HepG2 (cell line): ENCODE measurements around the gene VSIG10L2. TPM values are rescaled to one million over a fixed set of nuclear protein-coding genes. Genes with fewer than 3 reads are reported as not detected.

Experiments
- HNRNPUL1 ChIP-seq: fragments of 200-400 bp; formaldehyde crosslinking; IDR thresholded peaks from 2 replicates; pipeline ENCODE4 v1.6.1; 2017; ENCODE audit warnings: low read depth, mild to moderate bottlenecking, low read length, moderate library complexity
- ZKSCAN5 ChIP-seq: sonication (generic); formaldehyde crosslinking; IDR thresholded peaks from 2 replicates; pipeline ENCODE4 v1.5.1; 2020; ENCODE audit warnings: mild to moderate bottlenecking, missing genetic modification reagents
- polyA plus RNA-seq, 8 experiments: library from polyadenylated mRNA; depleted of rRNA in 3 of 8; stranded (reverse) in 7 of 8; unstranded in 1 of 8; fragments of >200 nt; fragmentation: Illumina TruSeq in 4 of 8; extraction: Trizol in 4 of 8; gene quantifications; 2 replicates each; pipeline versions ENCODE4 v1.2.1 to v1.2.3, GENCODE V29; 2011 to 2016; ENCODE audit warnings: low read depth in 4 of 8, missing spikeins in 1 of 8, mixed read lengths in 1 of 8; ENCODE audit not compliant: insufficient read depth in 1 of 8
- total RNA-seq, 5 experiments: library from RNA; depleted of rRNA; stranded (reverse); fragments of >200 nt; fragmentation: Illumina TruSeq; extraction: Trizol; gene quantifications; 2 replicates each; pipeline ENCODE4 v1.2.3, GENCODE V29; 2016; ENCODE audit warnings: low read depth in 1 of 5
- TF ChIP-seq, protein P1 (sequence below): sonication (generic); formaldehyde crosslinking; IDR thresholded peaks from 2 replicates; pipeline ENCODE4 v1.5.1; 2020; ENCODE audit warnings: mild to moderate bottlenecking, missing genetic modification reagents
- TF ChIP-seq, protein P2 (sequence below): sonication (generic); formaldehyde crosslinking; IDR thresholded peaks from 2 replicates; pipeline ENCODE4 v1.4.0; 2020; ENCODE audit warnings: missing genetic modification reagents
- TF ChIP-seq, protein P3 (sequence below): sonication (generic); formaldehyde crosslinking; IDR thresholded peaks from 2 replicates; pipeline ENCODE4 v1.4.0; 2020; ENCODE audit warnings: mild to moderate bottlenecking, missing genetic modification reagents, borderline replicate concordance

The VSIG10L2 gene
- total and polyA plus RNA-seq, 2 of the 13 experiments (the other 11 are each of a cell fraction or from before 2014, with no cell fraction given), result 0.21 TPM; not detected in 1

DNA sequence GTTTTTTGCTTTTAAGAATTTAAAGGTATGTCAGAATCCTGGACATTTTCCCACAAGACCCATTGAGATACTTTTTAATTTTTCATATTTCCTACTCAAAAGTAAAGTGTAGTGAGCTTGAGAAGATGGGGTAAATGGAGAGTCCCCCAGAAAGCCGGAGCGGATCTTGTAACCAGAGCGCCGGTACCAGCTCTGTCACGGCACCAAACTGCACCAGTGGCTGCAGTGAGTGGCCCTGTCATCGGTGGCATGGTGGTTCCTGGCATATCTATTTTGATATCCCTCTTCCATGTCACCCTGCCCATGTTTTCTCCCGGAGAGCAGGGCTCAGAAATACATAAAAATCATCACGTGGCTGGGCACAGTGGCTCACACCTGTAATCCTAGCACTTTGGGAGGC lies 22.2 kb upstream of the VSIG10L2 start (continued):
- TF ChIP-seq, protein P1, sequence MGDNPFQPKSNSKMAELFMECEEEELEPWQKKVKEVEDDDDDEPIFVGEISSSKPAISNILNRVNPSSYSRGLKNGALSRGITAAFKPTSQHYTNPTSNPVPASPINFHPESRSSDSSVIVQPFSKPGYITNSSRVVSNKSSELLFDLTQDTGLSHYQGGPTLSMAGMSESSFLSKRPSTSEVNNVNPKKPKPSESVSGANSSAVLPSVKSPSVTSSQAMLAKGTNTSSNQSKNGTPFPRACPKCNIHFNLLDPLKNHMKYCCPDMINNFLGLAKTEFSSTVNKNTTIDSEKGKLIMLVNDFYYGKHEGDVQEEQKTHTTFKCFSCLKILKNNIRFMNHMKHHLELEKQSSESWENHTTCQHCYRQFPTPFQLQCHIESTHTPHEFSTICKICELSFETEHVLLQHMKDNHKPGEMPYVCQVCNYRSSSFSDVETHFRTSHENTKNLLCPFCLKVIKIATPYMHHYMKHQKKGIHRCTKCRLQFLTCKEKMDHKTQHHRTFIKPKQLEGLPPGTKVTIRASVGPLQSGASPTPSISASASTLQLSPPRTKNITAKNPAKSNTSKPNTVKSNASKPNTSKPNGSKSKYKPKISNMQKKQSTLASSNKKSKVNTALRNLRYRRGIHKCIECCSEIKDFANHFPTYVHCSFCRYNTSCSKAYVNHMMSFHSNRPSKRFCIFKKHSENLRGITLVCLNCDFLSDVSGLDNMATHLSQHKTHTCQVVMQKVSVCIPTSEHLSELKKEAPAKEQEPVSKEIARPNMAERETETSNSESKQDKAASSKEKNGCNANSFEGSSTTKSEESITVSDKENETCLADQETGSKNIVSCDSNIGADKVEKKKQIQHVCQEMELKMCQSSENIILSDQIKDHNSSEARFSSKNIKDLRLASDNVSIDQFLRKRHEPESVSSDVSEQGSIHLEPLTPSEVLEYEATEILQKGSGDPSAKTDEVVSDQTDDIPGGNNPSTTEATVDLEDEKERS (CRISPR knock-in tag), result no peak
- TF ChIP-seq, protein P2, sequence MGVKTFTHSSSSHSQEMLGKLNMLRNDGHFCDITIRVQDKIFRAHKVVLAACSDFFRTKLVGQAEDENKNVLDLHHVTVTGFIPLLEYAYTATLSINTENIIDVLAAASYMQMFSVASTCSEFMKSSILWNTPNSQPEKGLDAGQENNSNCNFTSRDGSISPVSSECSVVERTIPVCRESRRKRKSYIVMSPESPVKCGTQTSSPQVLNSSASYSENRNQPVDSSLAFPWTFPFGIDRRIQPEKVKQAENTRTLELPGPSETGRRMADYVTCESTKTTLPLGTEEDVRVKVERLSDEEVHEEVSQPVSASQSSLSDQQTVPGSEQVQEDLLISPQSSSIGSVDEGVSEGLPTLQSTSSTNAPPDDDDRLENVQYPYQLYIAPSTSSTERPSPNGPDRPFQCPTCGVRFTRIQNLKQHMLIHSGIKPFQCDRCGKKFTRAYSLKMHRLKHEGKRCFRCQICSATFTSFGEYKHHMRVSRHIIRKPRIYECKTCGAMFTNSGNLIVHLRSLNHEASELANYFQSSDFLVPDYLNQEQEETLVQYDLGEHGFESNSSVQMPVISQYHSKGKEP (CRISPR knock-in tag), result no peak
- no peak for TF ChIP-seq ZKSCAN5
- no peak for TF ChIP-seq HNRNPUL1
- TF ChIP-seq, protein P3, sequence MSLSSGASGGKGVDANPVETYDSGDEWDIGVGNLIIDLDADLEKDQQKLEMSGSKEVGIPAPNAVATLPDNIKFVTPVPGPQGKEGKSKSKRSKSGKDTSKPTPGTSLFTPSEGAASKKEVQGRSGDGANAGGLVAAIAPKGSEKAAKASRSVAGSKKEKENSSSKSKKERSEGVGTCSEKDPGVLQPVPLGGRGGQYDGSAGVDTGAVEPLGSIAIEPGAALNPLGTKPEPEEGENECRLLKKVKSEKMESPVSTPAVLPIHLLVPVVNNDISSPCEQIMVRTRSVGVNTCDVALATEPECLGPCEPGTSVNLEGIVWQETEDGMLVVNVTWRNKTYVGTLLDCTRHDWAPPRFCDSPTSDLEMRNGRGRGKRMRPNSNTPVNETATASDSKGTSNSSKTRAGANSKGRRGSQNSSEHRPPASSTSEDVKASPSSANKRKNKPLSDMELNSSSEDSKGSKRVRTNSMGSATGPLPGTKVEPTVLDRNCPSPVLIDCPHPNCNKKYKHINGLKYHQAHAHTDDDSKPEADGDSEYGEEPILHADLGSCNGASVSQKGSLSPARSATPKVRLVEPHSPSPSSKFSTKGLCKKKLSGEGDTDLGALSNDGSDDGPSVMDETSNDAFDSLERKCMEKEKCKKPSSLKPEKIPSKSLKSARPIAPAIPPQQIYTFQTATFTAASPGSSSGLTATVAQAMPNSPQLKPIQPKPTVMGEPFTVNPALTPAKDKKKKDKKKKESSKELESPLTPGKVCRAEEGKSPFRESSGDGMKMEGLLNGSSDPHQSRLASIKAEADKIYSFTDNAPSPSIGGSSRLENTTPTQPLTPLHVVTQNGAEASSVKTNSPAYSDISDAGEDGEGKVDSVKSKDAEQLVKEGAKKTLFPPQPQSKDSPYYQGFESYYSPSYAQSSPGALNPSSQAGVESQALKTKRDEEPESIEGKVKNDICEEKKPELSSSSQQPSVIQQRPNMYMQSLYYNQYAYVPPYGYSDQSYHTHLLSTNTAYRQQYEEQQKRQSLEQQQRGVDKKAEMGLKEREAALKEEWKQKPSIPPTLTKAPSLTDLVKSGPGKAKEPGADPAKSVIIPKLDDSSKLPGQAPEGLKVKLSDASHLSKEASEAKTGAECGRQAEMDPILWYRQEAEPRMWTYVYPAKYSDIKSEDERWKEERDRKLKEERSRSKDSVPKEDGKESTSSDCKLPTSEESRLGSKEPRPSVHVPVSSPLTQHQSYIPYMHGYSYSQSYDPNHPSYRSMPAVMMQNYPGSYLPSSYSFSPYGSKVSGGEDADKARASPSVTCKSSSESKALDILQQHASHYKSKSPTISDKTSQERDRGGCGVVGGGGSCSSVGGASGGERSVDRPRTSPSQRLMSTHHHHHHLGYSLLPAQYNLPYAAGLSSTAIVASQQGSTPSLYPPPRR (CRISPR knock-in tag), result no peak
- TF ChIP-seq, all 625 proteins: peak for 0
